IgD-negative memory B cell (primary cell): ENCODE data around the gene URB1. TPM values are rescaled to one million over a fixed set of nuclear protein-coding genes. Genes with fewer than 3 reads are reported as not detected.
A peak's percentile ranks its signal among the peaks of the same experiment; 100 is the strongest.
"Not testable (repeated sequence)": the region's sequence is repeated elsewhere in the genome, so short reads cannot be mapped to it uniquely, and the experiment has no call there.

Experiments used
- H3K27ac Mint-ChIP-seq, 3 donors: one replicate each; pipeline ENCODE4 v1.8.0; 2020 to 2022; ENCODE audit warnings: mild to moderate bottlenecking in 3 of 3, mixed read lengths in 3 of 3, moderate library complexity in 1 of 3
- H3K27me3 Mint-ChIP-seq: one replicate; pipeline ENCODE4 v1.8.0; 2021; ENCODE audit warnings: mixed read lengths
- H3K36me3 Mint-ChIP-seq: one replicate; pipeline ENCODE4 v1.8.0; 2020; ENCODE audit warnings: mild to moderate bottlenecking, mixed read lengths
- H3K4me1 Mint-ChIP-seq, 3 donors: one replicate each; pipeline ENCODE4 v1.8.0; 2020 to 2022; ENCODE audit warnings: mixed read lengths in 3 of 3, mild to moderate bottlenecking in 1 of 3
- H3K4me3 Mint-ChIP-seq, 4 donors: one replicate each; pipeline ENCODE4 v1.8.0; 2020 to 2022; ENCODE audit warnings: mild to moderate bottlenecking in 4 of 4, mixed read lengths in 4 of 4, moderate library complexity in 3 of 4
- H3K9me3 Mint-ChIP-seq, 3 donors: one replicate each; pipeline ENCODE4 v1.8.0; 2020 to 2021; ENCODE audit warnings: mixed read lengths in 3 of 3, mild to moderate bottlenecking in 1 of 3
- polyA plus RNA-seq: library from polyadenylated mRNA; unstranded; fragments of 300-500 nt; fragmentation: Illumina TruSeq; gene quantifications from one replicate; pipeline ENCODE4 v1.2.3, GENCODE V29; 2021

Gene URB1
- polyA plus RNA-seq, 1 donor from 2014 or later: 1.8 TPM

GRCh38 chr21:32391755-32392154 lies 1.1 kb downstream of the URB1 start:
- Mint-ChIP-seq H3K4me3 (peak overlapping the region; percentile 85 to 96 (median 94)), H3K4me1 (peaks cover 20 to 37% (median 35%) of the 10 kb centered on the region in 3 donors), H3K9me3 (no peaks in the 10 kb centered on the region), H3K27ac (peak overlapping the region in 1 of 3 donors; percentile 79), H3K27me3 (no peaks in the 10 kb centered on the region), H3K36me3 (peaks cover 7% of the 10 kb centered on the region)

DNA sequence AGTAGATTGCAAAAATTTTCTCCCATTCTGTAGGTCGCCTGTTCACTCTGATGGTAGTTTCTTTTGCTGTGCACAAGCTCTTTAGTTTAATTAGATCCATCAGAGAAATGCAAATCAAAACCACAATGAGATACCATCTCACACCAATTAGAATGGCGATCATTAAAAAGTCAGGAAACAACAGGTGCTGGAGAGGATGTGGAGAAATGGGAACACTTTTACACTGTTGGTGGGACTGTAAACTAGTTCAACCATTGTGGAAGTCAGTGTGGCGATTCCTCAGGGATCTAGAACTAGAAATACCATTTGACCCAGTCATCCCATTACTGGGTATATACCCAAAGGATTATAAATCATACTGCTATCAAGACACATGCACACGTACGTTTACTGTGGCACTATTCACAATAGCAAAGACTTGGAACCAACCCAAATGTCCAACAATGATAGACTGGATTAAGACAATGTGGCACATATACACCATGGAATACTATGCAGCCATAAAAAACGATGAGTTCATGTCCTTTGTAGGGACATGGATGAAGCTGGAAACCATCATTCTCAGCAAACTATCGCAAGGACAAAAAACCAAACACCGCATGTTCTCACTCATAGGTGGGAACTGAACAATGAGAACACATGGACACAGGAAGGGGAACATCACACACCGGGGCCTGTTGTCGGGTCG lies 2.1 kb downstream of the URB1 start:
- H3K9me3 Mint-ChIP-seq, H3K27me3 Mint-ChIP-seq, H3K36me3 Mint-ChIP-seq: not testable (repeated sequence)
- Mint-ChIP-seq H3K4me3 (peak overlapping the region in 1 of 4 donors; percentile 37), H3K4me1 (peaks cover 20 to 37% (median 35%) of the 10 kb centered on the region in 3 donors), H3K27ac (peak overlapping the region in 1 of 3 donors; percentile 65)

GRCh38 chr21:32389337-32390015 lies 3.3 kb downstream of the URB1 start:
- peaks cover 22 to 37% (median 35%) of the 10 kb centered on the region in 3 donors for H3K4me1 Mint-ChIP-seq
- H3K36me3 Mint-ChIP-seq: peaks cover 8% of the 10 kb centered on the region
- peak overlapping the region in 2 of 4 donors; percentile 2 to 37 for H3K4me3 Mint-ChIP-seq
- H3K9me3 Mint-ChIP-seq: no peaks in the 10 kb centered on the region
- H3K27me3 Mint-ChIP-seq: no peaks in the 10 kb centered on the region
- H3K27ac Mint-ChIP-seq: no peak overlapping the region

DNA sequence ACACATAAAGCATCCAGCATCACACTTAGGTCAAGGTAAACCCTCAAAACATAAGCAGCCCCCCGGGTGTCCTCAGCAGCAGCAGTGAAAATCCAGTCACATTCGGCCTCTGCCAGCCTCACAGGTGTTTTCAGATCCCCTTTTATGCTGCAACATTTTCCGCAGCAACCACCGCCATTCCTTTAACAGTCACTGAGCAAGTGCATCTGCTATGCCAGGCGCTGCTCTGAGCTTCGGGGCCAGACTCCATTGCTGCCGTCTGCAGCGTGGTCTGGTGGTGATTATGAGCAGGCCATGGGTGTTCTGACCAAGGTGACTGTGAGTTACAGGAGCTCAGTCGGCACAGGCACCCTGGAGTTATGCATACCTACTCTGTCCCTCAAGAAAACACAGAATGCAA lies 4.5 kb downstream of the URB1 start:
- peaks cover 8% of the 10 kb centered on the region for H3K36me3 Mint-ChIP-seq
- H3K4me3 Mint-ChIP-seq: no peak overlapping the region
- H3K4me1 Mint-ChIP-seq: peaks cover 17 to 37% (median 26%) of the 10 kb centered on the region in 3 donors
- H3K9me3 Mint-ChIP-seq: no peaks in the 10 kb centered on the region
- H3K27me3 Mint-ChIP-seq: no peaks in the 10 kb centered on the region
- no peak overlapping the region for H3K27ac Mint-ChIP-seq

GRCh38 chr21:32387151-32387550 lies 5.7 kb downstream of the URB1 start:
- H3K4me1 Mint-ChIP-seq: peaks cover 15 to 28% (median 26%) of the 10 kb centered on the region in 3 donors
- peak overlapping the region in 1 of 3 donors; percentile 60 for H3K27ac Mint-ChIP-seq
- no peaks in the 10 kb centered on the region for H3K9me3 Mint-ChIP-seq
- H3K36me3 Mint-ChIP-seq: peaks cover 8% of the 10 kb centered on the region
- no peak overlapping the region for H3K4me3 Mint-ChIP-seq
- no peaks in the 10 kb centered on the region for H3K27me3 Mint-ChIP-seq

DNA sequence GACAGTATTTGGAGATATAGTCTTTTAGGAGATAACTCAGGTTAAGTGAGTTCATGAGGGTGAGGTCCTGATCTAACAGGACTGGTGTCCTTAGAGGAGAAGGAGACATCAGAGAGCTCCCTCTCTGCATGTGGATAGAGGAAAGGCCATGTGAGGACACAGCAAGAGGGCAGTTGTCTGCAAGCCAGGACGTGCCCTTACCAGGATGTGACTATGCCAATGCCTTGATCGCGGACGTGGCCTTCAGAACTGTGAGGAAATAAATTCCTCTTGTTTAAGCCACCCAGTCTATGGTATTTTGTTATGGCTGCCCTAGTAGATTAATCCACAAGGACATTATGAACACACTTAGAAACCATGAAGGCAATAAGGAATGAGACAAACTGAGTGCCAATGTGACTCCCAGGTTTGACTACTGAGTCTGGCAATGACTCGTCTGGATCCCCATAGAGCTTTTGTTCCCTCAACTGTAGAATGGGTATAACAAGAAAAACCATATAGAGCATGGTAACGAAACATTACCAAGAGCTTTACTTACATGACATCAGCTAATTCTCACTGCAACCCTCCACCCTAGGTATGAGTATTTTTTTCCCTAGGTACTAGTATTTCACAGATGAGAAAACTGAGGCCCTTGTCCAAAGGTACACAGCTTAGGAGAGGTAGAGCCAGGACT lies 6.5 kb downstream of the URB1 start:
- Mint-ChIP-seq H3K4me3 (no peak overlapping the region), H3K4me1 (peaks cover 12 to 20% (median 19%) of the 10 kb centered on the region in 3 donors), H3K9me3 (no peaks in the 10 kb centered on the region), H3K27me3 (no peaks in the 10 kb centered on the region), H3K36me3 (peaks cover 8% of the 10 kb centered on the region), H3K27ac (peak overlapping the region in 1 of 3 donors; percentile 50)

- peaks cover 5% of the 10 kb centered on the region for H3K36me3 Mint-ChIP-seq
- H3K4me3 Mint-ChIP-seq: no peak overlapping the region
- no peaks in the 10 kb centered on the region for H3K9me3 Mint-ChIP-seq
- no peaks in the 10 kb centered on the region for H3K27me3 Mint-ChIP-seq
- H3K27ac Mint-ChIP-seq: no peak overlapping the region
- H3K4me1 Mint-ChIP-seq: peaks cover 7 to 11% (median 8%) of the 10 kb centered on the region in 3 donors
These were observed 9.0 kb downstream of the URB1 start for GRCh38 chr21:32383812-32384211.

DNA sequence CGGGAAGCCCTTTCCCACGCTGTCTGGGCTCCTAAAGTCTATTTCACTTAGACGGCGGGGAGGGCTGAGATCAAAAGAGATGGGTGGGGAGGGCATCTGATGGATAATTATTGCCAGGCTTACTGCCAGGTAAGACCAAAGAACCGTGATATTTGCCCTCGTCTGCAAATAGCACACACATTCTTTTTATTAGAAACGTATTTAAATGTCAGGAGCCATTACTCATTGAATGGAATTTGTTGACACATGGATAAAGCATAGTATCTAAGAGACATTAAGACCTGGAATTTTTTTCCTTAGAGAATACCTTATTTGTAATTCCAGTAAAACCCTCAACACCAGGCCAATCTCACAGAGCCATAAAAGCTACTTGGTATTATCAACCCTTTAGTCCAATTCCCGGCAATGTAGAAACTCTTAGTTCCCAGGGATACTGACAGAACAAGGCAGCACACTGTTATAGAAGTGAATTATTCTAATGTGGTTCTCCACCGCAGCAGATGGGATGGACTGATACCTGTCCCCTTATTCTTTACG lies 10.6 kb downstream of the URB1 start:
- peaks cover 0 to 2% (median 0%) of the 10 kb centered on the region in 3 donors for H3K4me1 Mint-ChIP-seq
- H3K9me3 Mint-ChIP-seq: no peaks in the 10 kb centered on the region
- H3K27ac Mint-ChIP-seq: peak overlapping the region in 1 of 3 donors; percentile 87
- peaks cover 7% of the 10 kb centered on the region for H3K36me3 Mint-ChIP-seq
- no peak overlapping the region for H3K4me3 Mint-ChIP-seq
- H3K27me3 Mint-ChIP-seq: no peaks in the 10 kb centered on the region

DNA sequence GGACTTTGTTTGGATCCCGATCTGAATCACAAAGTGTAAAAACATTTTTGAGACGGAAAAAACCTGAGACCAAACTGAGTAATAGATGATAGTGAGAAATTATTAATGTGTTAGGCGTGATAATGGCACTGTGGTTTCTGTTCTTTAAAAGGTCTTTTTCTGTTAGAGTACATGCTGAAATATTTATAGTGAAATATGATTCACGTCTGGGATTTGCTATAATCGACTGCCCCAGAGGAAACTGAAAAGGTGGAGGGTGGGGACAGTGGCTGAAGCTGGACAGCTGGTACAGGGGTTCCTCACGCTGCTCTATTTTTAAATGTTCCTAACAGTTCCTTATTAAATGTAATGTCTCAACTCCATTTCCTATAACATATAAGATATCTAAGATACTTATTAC lies 11.2 kb downstream of the URB1 start:
- H3K27ac Mint-ChIP-seq: peak overlapping the region in 1 of 3 donors; percentile 87
- H3K4me1 Mint-ChIP-seq: peaks cover 0 to 2% (median 0%) of the 10 kb centered on the region in 3 donors
- peaks cover 9% of the 10 kb centered on the region for H3K36me3 Mint-ChIP-seq
- H3K9me3 Mint-ChIP-seq: no peaks in the 10 kb centered on the region
- H3K27me3 Mint-ChIP-seq: no peaks in the 10 kb centered on the region
- H3K4me3 Mint-ChIP-seq: no peak overlapping the region

DNA sequence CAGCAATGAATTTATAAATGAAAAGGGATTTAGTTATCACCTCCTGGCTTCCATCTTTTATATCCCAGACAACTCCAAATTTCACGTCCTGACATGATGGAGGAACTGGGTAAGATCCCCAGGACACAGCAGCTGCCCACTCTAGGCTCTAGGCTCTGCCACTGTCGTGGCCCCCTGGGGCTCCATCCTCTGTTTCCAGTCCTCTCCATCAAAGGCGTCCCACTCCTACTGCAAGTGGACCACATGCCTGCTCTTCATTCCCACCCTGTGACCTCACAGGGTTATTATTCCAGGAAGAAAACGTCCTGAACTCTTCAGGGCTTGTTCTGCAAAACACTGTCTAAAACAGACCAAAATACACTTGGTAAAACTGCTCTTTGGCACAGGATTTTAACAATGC lies 11.9 kb downstream of the URB1 start:
- H3K27me3 Mint-ChIP-seq: no peaks in the 10 kb centered on the region
- H3K4me1 Mint-ChIP-seq: peaks cover 0 to 2% (median 0%) of the 10 kb centered on the region in 3 donors
- no peak overlapping the region for H3K27ac Mint-ChIP-seq
- no peaks in the 10 kb centered on the region for H3K9me3 Mint-ChIP-seq
- H3K36me3 Mint-ChIP-seq: peaks cover 10% of the 10 kb centered on the region
- no peak overlapping the region for H3K4me3 Mint-ChIP-seq

GRCh38 chr21:32378956-32379355 lies 13.9 kb downstream of the URB1 start:
- Mint-ChIP-seq H3K27me3 (no peaks in the 10 kb centered on the region), H3K9me3 (no peaks in the 10 kb centered on the region), H3K4me3 (no peak overlapping the region), H3K4me1 (no peaks in the 10 kb centered on the region), H3K36me3 (peaks cover 11% of the 10 kb centered on the region), H3K27ac (no peak overlapping the region)

DNA sequence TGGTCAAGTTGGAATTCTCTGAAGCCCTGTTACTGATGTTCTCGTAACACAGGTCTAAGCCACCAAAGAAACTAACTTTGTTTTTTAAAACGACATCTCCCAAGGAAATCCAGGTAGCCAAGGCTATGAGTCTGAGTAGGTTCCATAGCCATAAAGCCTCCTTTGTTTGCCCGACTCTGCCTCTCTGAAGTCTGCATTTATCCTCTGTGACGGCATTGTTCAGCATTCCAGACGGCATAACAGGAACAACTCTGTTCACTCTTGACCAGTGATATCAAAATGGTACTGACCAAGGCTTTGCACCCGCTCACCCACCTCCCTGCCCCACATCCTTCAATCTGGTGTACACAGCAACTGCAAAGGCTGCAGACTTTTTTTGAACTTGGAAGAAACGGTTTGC lies 14.8 kb downstream of the URB1 start:
- Mint-ChIP-seq H3K36me3 (peaks cover 11% of the 10 kb centered on the region), H3K4me1 (no peaks in the 10 kb centered on the region), H3K4me3 (no peak overlapping the region), H3K9me3 (no peaks in the 10 kb centered on the region), H3K27ac (no peak overlapping the region), H3K27me3 (no peaks in the 10 kb centered on the region)

- H3K27me3 Mint-ChIP-seq: no peaks in the 10 kb centered on the region
- H3K36me3 Mint-ChIP-seq: peaks cover 11% of the 10 kb centered on the region
- no peaks in the 10 kb centered on the region for H3K4me1 Mint-ChIP-seq
- no peak overlapping the region for H3K27ac Mint-ChIP-seq
- no peak overlapping the region for H3K4me3 Mint-ChIP-seq
- no peaks in the 10 kb centered on the region for H3K9me3 Mint-ChIP-seq
These were observed 15.3 kb downstream of the URB1 start for GRCh38 chr21:32377506-32377905.

GRCh38 chr21:32372755-32373154 lies 20.1 kb downstream of the URB1 start:
- Mint-ChIP-seq H3K36me3 (peaks cover 5% of the 10 kb centered on the region), H3K9me3 (no peaks in the 10 kb centered on the region), H3K27me3 (no peaks in the 10 kb centered on the region), H3K4me1 (no peaks in the 10 kb centered on the region), H3K27ac (no peak overlapping the region), H3K4me3 (no peak overlapping the region)

GRCh38 chr21:32371913-32372314 lies 20.9 kb downstream of the URB1 start:
- H3K36me3 Mint-ChIP-seq: peaks cover 5% of the 10 kb centered on the region
- no peak overlapping the region for H3K27ac Mint-ChIP-seq
- H3K4me3 Mint-ChIP-seq: no peak overlapping the region
- no peaks in the 10 kb centered on the region for H3K27me3 Mint-ChIP-seq
- no peaks in the 10 kb centered on the region for H3K4me1 Mint-ChIP-seq
- H3K9me3 Mint-ChIP-seq: no peaks in the 10 kb centered on the region
